HFFc6 (cell line): ENCODE measurements around the gene KCNC4. TPM values are rescaled to one million over a fixed set of nuclear protein-coding genes. Genes with fewer than 3 reads are reported as not detected.

ENCODE experiments used
- DNase-seq: peaks from one replicate; pipeline ENCODE4 v3.0.0-alpha.2; 2018
- H3K27ac Mint-ChIP-seq: 2 replicates; pipeline ENCODE4 v1.8.0; 2020; ENCODE audit warnings: mild to moderate bottlenecking, mixed read lengths
- H3K27me3 Mint-ChIP-seq: 2 replicates; pipeline ENCODE4 v1.8.0; 2021; ENCODE audit warnings: mild to moderate bottlenecking, moderate library complexity, mixed read lengths; ENCODE audit not compliant: insufficient read depth
- H3K36me3 Mint-ChIP-seq: 2 replicates; pipeline ENCODE4 v1.8.0; 2021; ENCODE audit warnings: low read depth, mixed read lengths
- H3K4me1 Mint-ChIP-seq: 2 replicates; pipeline ENCODE4 v1.8.0; 2020; ENCODE audit warnings: low read depth, mixed read lengths
- H3K4me3 Mint-ChIP-seq: 2 replicates; pipeline ENCODE4 v1.8.0; 2020; ENCODE audit warnings: mild to moderate bottlenecking, moderate library complexity, mixed read lengths
- H3K9me3 Mint-ChIP-seq: 2 replicates; pipeline ENCODE4 v1.8.0; 2020; ENCODE audit warnings: mild to moderate bottlenecking, mixed read lengths
- total RNA-seq, 6 experiments: library from RNA; stranded (reverse); fragmentation: NEBNext Ultra II Directional; extraction: Animal tissue kit (Norgen Biotek cat#: 25700); gene quantifications; 2 replicates in 1 of 6; 3 replicates in 5 of 6; pipeline ENCODE4 v1.2.3, GENCODE V29; 2021
- TF ChIP-seq, protein P1 (sequence below): fragments of 200-600 bp; sonication (generic); IDR thresholded peaks from 2 replicates; pipeline ENCODE4 v1.5.0; 2021; ENCODE audit warnings: antibody characterized with exemption, mild to moderate bottlenecking

The KCNC4 gene
- total RNA-seq, 6 experiments from 2014 or later: 8.8 to 22.6 (median 11.2) TPM

DNA sequence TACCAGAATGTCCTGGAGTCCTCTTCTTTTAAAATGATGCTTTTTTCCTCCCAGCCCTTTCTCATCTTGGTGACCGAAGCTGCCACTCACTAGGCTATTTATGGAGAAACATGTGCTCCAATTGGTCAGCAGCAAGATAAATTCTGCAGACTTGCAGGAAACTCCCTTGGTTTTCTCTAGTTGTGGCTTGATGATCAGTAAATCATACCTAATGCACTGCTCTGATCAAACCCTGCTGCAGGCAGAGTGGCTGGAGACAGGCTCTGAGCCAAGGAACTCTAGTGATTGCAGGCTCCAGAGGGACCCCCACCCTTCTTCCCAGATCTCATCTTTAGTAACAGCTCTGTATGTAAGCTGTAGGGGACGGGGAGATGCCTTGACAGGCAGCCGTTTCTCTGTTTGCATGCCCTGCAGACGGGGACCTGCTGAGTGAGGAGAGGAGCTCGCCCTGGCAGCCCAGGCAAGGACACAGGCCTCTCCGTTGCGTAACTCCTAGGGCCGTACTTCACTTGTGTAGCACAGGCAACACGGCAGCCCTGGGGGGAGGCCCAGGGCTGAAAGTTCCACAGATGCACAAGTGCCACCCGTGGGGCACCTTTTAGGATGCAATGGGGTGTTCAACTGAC, 45.3 kb upstream of the KCNC4 start:
- peaks cover 34% of the 10 kb centered on the region for H3K27me3 Mint-ChIP-seq

DNA sequence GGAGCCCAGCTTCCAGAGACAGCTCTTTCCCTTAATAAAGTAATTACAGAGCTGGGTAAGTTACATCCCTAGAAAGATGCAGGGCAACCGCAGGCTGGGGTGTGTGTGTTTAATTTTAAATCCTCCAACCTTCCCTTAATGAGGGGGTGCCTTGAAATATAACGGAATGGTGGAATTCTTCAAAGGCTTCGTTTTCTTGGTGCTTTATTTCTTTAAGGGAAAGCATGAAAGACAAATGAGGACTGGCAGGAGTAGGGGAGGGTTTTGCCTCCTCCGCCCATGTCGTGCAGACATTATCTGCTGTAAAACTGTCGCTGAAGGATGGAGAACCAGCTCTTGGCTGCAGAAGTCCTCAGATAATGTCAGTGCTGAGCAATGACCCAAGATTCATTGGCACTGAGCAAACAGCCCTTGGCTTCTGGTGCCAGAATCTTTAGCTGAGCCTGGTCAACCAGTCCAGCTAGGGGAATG, 44.3 kb upstream of the KCNC4 start:
- TF ChIP-seq, protein P1, sequence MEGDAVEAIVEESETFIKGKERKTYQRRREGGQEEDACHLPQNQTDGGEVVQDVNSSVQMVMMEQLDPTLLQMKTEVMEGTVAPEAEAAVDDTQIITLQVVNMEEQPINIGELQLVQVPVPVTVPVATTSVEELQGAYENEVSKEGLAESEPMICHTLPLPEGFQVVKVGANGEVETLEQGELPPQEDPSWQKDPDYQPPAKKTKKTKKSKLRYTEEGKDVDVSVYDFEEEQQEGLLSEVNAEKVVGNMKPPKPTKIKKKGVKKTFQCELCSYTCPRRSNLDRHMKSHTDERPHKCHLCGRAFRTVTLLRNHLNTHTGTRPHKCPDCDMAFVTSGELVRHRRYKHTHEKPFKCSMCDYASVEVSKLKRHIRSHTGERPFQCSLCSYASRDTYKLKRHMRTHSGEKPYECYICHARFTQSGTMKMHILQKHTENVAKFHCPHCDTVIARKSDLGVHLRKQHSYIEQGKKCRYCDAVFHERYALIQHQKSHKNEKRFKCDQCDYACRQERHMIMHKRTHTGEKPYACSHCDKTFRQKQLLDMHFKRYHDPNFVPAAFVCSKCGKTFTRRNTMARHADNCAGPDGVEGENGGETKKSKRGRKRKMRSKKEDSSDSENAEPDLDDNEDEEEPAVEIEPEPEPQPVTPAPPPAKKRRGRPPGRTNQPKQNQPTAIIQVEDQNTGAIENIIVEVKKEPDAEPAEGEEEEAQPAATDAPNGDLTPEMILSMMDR: no peak
- no peak overlapping the region for H3K4me3 Mint-ChIP-seq
- no peak overlapping the region for H3K27ac Mint-ChIP-seq
- H3K9me3 Mint-ChIP-seq: no peaks in the 10 kb centered on the region
- DNase-seq: no peak
- no peaks in the 10 kb centered on the region for H3K4me1 Mint-ChIP-seq
- H3K27me3 Mint-ChIP-seq: peaks cover 28% of the 10 kb centered on the region
- no peaks in the 10 kb centered on the region for H3K36me3 Mint-ChIP-seq

More for the DNA sequence above, 45.3 kb upstream of the KCNC4 start:
- Mint-ChIP-seq H3K36me3 (0 out of 2 replicates have a peak, but pooled peaks cover 6% of the 10 kb centered on the region), H3K4me3 (no peak overlapping the region), H3K9me3 (no peaks in the 10 kb centered on the region), H3K4me1 (no peaks in the 10 kb centered on the region), H3K27ac (no peak overlapping the region)
- TF ChIP-seq, protein P1: no peak
- DNase-seq: no peak

DNA sequence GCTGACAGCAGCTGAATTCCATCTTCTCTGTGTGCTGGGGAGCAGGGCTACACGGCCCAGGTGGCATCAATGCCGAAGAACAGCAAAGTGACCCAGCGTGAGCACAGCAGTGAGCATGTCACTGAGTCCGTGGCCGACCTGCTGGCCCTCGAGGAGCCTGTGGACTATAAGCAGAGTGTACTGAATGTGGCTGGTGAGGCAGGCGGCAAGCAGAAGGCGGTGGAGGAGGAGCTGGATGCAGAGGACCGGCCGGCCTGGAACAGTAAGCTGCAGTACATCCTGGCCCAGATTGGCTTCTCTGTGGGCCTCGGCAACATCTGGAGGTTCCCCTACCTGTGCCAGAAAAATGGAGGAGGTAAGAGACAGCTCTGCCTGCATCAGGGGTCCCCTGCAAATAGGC, 43.3 kb upstream of the KCNC4 start:
- Mint-ChIP-seq H3K9me3 (no peaks in the 10 kb centered on the region), H3K4me1 (no peaks in the 10 kb centered on the region), H3K4me3 (no peak overlapping the region), H3K36me3 (no peaks in the 10 kb centered on the region), H3K27me3 (peaks cover 27% of the 10 kb centered on the region), H3K27ac (no peak overlapping the region)
- TF ChIP-seq, protein P1: no peak
- DNase-seq: no peak

DNA sequence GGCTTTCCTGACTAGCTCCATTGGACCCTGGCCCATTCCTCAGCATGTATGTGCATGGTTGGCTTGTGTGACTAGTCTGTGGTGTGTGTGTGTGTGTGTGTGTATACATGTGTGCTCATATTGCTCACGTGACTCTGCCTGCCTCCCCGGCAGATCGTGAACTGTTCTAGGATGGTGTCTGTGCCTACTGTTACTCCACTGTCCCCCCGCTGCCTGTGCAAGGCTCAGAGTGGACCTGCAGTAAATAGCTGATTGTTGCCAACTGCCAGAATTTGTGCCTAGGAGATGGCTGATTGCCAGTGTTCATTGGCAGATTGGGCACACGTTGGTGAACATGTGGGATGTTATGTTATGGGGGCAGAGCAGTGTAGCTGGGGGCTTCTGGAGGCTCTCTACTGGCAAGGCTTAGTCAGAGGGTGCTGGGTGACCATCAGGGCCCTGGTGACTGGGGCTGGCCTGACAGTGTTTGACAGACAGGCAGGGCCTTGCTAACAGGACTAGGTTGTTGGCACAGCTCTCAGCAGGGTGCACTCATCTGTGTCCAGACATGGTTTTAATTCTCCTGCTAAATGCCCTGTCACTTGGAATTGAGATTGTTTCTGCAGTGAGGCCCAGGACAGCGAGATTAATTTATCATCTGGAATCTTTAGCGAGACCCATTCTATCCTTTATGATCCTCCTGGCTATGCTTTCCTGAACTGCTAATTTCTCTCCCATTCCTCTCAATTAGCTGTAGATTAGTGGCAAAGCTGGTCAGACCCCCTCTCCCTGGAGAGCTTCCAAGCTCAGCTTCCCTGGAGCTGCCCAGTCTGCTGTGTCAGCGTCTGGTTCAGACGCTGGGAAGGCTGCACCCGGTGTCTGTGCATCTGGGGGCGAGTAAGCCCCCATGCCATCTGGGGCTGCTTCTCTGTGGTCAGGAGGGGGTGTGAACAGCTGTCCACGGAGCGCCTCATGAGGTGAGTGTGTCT, 39.1 kb upstream of the KCNC4 start:
- H3K27ac Mint-ChIP-seq: no peak overlapping the region
- H3K27me3 Mint-ChIP-seq: peaks cover 17% of the 10 kb centered on the region

DNA sequence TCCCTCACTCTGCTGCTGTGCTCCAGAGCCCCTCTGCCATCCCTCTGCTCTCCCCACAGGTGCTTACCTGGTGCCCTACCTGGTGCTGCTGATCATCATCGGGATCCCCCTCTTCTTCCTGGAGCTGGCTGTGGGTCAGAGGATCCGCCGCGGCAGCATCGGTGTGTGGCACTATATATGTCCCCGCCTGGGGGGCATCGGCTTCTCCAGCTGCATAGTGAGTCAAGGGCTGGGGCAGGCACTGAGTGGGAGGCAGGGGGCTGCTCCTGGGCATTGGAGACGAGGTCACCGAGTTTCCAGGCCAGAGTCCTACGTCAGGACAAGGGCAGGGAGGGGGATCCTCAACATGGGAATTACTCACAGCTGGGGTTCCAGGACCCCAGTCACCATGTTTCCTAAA, 38.1 kb upstream of the KCNC4 start:
- no peak overlapping the region for H3K27ac Mint-ChIP-seq
- TF ChIP-seq, protein P1: no peak
- no peaks in the 10 kb centered on the region for H3K36me3 Mint-ChIP-seq
- H3K4me1 Mint-ChIP-seq: peaks cover 18% of the 10 kb centered on the region
- no peak for DNase-seq
- H3K9me3 Mint-ChIP-seq: no peaks in the 10 kb centered on the region
- no peak overlapping the region for H3K4me3 Mint-ChIP-seq
- H3K27me3 Mint-ChIP-seq: peaks cover 10% of the 10 kb centered on the region

More for the DNA sequence above, 39.1 kb upstream of the KCNC4 start:
- Mint-ChIP-seq H3K4me3 (no peak overlapping the region), H3K36me3 (no peaks in the 10 kb centered on the region), H3K9me3 (no peaks in the 10 kb centered on the region), H3K4me1 (peaks cover 18% of the 10 kb centered on the region)
- no peak for DNase-seq
- TF ChIP-seq, protein P1: no peak
